Epithelial cell of esophagus (primary cell): ENCODE results near the gene FAM50B.

ENCODE experiments used
- DNase-seq: peaks from one replicate; pipeline ENCODE4 v3.0.0; 2010; ENCODE audit warnings: low read depth
- H3K4me3 ChIP-seq: 2 replicates; pipeline ENCODE4 v1.5.1; 2011; ENCODE audit warnings: mild to moderate bottlenecking, low read length, control low read depth
- CTCF ChIP-seq: IDR thresholded peaks from 2 replicates; pipeline ENCODE4 v1.5.1; 2011; ENCODE audit warnings: low read depth, mild to moderate bottlenecking, low read length, control low read depth, inconsistent platforms; ENCODE audit not compliant: insufficient read depth; ENCODE audit errors: missing control alignments

The FAM50B gene

DNA sequence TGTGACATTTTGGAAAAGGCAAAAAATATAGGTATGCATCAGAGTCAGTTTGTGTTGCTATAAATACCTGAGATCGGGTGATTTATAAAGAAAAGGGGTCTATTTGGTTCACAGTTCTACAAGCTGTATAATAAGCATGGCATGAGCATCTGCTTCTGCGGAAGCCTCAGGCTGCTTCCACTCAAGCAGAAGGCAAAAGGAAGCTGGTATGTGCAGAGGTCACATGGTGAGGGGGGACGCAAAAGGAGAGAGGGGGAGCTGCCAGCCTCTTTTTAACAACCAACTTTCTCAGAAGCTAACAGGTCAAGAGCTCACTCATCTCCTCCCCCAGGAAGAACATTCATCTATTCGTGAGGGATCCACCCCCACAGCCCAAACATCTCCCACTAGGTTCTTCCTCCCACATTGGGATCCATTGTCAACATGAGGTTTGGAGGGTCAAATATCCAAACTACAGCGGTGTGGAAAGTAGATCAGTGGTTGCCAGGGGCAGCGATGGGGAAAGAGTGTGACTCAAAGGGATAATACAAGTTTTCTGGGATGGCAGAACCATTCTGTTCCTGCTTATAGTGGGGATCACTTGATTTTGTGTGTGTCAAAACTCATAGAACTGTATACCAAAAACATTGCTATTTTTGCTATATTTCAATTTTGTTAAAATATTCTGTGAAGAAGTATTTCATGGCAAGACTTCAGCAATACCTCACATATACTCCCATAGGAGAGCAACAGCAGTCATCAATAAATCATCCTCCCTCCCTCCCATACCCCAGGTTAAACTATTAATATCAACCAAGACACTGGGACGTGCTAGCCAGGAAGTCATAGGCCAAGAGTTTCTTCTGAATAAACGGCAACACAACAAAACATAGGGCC lies 9.9 kb upstream of the FAM50B start:
- DNase-seq: peak; percentile 57
- H3K4me3 ChIP-seq: no peak overlapping the region
- no peak for TF ChIP-seq CTCF

DNA sequence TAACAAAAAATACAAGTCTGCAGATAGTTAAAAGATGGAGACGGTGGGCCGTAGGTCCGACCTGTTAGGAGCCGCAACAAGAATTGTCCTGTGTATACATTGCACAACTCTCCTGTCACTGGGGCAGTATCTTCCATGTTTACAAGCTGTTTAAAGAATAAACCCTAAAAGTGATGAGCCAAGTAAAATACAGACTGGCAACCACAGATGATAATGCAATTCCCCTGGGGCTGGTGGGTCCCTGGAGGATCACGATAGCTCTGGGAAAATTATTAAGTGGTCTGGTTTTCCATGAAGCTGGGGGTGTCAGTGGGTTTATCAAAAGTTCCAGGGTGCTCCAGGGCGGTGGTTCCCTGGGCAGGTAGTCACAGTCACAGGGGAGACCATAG lies 8.1 kb upstream of the FAM50B start:
- no peak for TF ChIP-seq CTCF
- no peak overlapping the region for H3K4me3 ChIP-seq
- DNase-seq: no peak

GRCh38 chr6:3841711-3842565 lies 7.2 kb upstream of the FAM50B start:
- TF ChIP-seq CTCF: no peak
- DNase-seq: peak; percentile 89
- H3K4me3 ChIP-seq: no peak overlapping the region

- no peak for DNase-seq
- H3K4me3 ChIP-seq: no peak overlapping the region
- no peak for TF ChIP-seq CTCF
Measured at GRCh38 chr6:3843379-3844096, 5.6 kb upstream of the FAM50B start.

DNA sequence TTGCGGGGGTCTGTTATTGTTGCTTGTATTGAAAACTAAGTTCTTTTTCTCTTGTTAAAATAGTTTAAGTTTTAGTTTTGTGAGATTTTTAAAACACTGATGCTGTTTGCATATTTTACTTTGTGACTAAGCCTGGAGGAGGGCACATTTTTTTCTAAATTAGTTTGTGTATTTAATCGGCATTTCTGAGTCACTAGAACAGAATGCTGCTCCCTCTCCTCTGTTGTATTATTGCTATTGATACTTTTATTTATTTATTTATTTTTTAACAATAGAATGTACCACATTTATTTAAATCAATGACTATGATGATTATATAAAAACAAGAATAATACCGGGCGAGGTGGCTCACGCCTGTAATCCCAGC lies 5.1 kb upstream of the FAM50B start:
- peak; percentile 54 for DNase-seq
- no peak overlapping the region for H3K4me3 ChIP-seq
- no peak for TF ChIP-seq CTCF

GRCh38 chr6:3847521-3847920 lies 1.7 kb upstream of the FAM50B start:
- no peak for DNase-seq
- no peak for TF ChIP-seq CTCF

More at GRCh38 chr6:3847521-3847920, 1.7 kb upstream of the FAM50B start:
- H3K4me3 ChIP-seq: no peak overlapping the region
